Mesendoderm (in vitro differentiated cells): Measurements from ENCODE around the gene DAB2IP.

Experiments
- DNase-seq: peaks from one replicate; pipeline ENCODE4 v3.0.0; 2013
- H2AK5ac ChIP-seq: 2 replicates; pipeline ENCODE4 v1.6.1; 2013; ENCODE audit warnings: low read length, inconsistent platforms
- H2BK120ac ChIP-seq: 2 replicates; pipeline ENCODE4 v1.6.1; 2013; ENCODE audit warnings: low read depth, mild to moderate bottlenecking, low read length, moderate library complexity, mixed read lengths
- H2BK15ac ChIP-seq: replicated peaks from 2 replicates; pipeline ENCODE4 v1.6.1; 2013; ENCODE audit warnings: low read depth, mild to moderate bottlenecking, moderate library complexity
- H2BK5ac ChIP-seq: 2 replicates; pipeline ENCODE4 v1.6.1; 2013; ENCODE audit warnings: low read length, inconsistent platforms
- H3K18ac ChIP-seq: 2 replicates; pipeline ENCODE4 v1.6.1; 2013; ENCODE audit warnings: mild to moderate bottlenecking, low read length, mixed read lengths
- H3K23ac ChIP-seq: one replicate; pipeline ENCODE4 v1.6.1; 2013; ENCODE audit warnings: low read length
- H3K27ac ChIP-seq: 2 replicates; pipeline ENCODE4 v1.5.1; 2013; ENCODE audit warnings: low read depth, mild to moderate bottlenecking, inconsistent platforms, low read length, moderate library complexity
- H3K27me3 ChIP-seq: 2 replicates; pipeline ENCODE4 v1.6.1; 2013; ENCODE audit warnings: low read length, control low read depth, mild to moderate bottlenecking, inconsistent platforms; ENCODE audit not compliant: insufficient read depth, poor library complexity
- H3K36me3 ChIP-seq: 2 replicates; pipeline ENCODE4 v1.6.1; 2013; ENCODE audit warnings: low read length, inconsistent platforms; ENCODE audit not compliant: control insufficient read depth, insufficient read depth
- H3K4ac ChIP-seq: one replicate; pipeline ENCODE4 v1.6.1; 2013; ENCODE audit warnings: low read depth, mild to moderate bottlenecking, low read length, moderate library complexity
- H3K4me1 ChIP-seq: 2 replicates; pipeline ENCODE4 v1.6.1; 2013; ENCODE audit warnings: low read depth, low read length, inconsistent platforms; ENCODE audit not compliant: control insufficient read depth
- H3K4me2 ChIP-seq: 2 replicates; pipeline ENCODE4 v1.6.1; 2013; ENCODE audit warnings: low read length
- H3K4me3 ChIP-seq: 2 replicates; pipeline ENCODE4 v1.5.1; 2013; ENCODE audit warnings: mild to moderate bottlenecking, low read length
- H3K56ac ChIP-seq: one replicate; pipeline ENCODE4 v1.6.1; 2013; ENCODE audit warnings: low read length
- H3K79me1 ChIP-seq: 2 replicates; pipeline ENCODE4 v1.6.1; 2013; ENCODE audit warnings: low read length, inconsistent platforms
- H3K79me2 ChIP-seq: 2 replicates; pipeline ENCODE4 v1.6.1; 2013; ENCODE audit warnings: mild to moderate bottlenecking, low read length; ENCODE audit not compliant: control insufficient read depth, insufficient read depth
- H3K9ac ChIP-seq: 2 replicates; pipeline ENCODE4 v1.6.1; 2013; ENCODE audit warnings: low read length, inconsistent platforms
- H4K5ac ChIP-seq: one replicate; pipeline ENCODE4 v1.6.1; 2013; ENCODE audit warnings: low read length
- H4K8ac ChIP-seq: one replicate; pipeline ENCODE4 v1.6.1; 2013; ENCODE audit warnings: low read depth, mild to moderate bottlenecking, control low read depth, low read length, moderate library complexity
- WGBS: extraction: QIAGEN DNeasy Blood & Tissue Kit; methylation state at CpG from one replicate; pipeline ENCODE4 v1.1.7; 2013; ENCODE audit warnings: low lambda C conversion rate, missing lambda C conversion rate; ENCODE audit not compliant: insufficient coverage; ENCODE audit errors: extremely low coverage; 5-methylcytosine and 5-hydroxymethylcytosine counted together

Gene DAB2IP

DNA sequence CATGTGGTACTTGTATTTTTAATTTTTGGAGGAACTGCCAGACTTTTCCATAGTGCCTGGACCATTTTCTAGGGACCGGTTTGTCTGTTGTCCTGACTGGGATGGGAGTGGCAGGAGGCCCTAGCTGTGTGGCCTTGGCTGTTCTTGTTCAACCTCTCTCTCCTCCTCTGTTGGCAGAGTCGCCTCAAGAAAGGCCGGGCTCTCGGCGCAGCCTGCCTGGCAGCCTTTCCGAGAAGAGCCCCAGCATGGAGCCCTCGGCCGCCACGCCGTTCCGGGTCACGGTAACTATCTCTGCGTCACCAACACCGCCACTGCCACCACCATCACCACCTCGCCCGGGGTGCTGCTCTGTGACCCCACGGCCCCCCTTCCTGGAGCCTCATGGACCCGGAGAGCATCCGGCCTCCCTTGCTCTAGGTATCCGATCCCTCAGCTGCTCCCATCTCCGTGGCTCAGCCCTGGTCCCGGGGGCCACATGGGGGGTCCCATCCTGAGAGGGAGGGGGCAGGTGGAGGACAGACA, 27.1 kb downstream of the DAB2IP start:
- Histone ChIP-seq H3K18ac (no peak overlapping the region), H2BK15ac (no peak overlapping the region), H3K23ac (no peak overlapping the region), H2BK120ac (no peak overlapping the region), H3K4me3 (no peak overlapping the region), H2BK5ac (no peak overlapping the region), H3K4me1 (peaks cover 16% of the 10 kb centered on the region), H3K36me3 (peaks cover 2% of the 10 kb centered on the region), H3K56ac (no peak overlapping the region), H3K27me3 (no peaks in the 10 kb centered on the region), H4K5ac (no peak overlapping the region), H3K9ac (no peak overlapping the region), H3K4me2 (no peak overlapping the region), H2AK5ac (no peak overlapping the region), H3K4ac (no peak overlapping the region), H3K79me2 (peaks cover 7% of the 10 kb centered on the region), H3K79me1 (peaks cover 13% of the 10 kb centered on the region), H4K8ac (no peak overlapping the region), H3K27ac (no peak overlapping the region)
- no CpG with 5 or more reads among the region's 22 CpGs for WGBS
- DNase-seq = no peak

DNA sequence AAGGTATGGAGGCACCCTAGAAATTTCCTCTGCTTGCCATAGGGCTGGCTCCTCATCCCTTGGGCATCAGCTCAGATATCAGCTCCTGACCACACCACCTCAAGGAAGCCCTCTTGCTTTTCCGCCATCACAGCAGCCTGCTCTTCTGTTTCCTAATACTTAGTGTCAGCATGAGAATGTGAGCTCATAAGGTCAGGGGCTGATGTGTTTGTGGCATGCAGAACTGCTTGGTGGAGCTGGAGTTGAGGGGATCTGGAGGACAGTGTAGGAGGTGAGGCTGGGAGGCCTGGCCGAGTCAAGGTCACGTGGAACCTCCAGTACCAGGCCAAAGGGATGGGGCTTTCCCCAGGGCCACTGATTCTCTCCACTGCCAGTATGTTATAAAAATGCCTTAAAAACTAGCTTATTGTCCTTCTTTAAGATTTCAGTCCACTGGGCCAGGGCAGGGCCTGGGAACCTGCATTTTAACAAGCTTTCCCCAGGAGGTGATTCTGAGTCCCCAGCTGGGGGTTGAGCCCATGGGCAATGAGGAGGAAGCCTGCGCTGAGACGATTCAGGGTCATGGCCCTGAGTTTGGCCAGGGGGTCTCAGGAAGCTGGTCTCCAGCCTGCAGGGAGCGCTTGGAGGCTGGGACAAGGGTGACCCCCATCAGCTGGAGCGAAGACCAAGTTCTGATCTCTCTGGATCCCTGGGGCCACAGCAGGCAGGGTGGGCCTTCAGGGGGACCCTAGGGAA, 28.6 kb downstream of the DAB2IP start:
- H3K36me3 ChIP-seq = peaks cover 2% of the 10 kb centered on the region
- H3K79me2 ChIP-seq = peaks cover 7% of the 10 kb centered on the region
- no peak overlapping the region for H2BK5ac ChIP-seq
- H2BK15ac ChIP-seq = no peak overlapping the region
- no peak overlapping the region for H3K23ac ChIP-seq
- WGBS = no CpG with 5 or more reads among the region's 7 CpGs
- no peak overlapping the region for H3K4me2 ChIP-seq
- H2AK5ac ChIP-seq = no peak overlapping the region
- DNase-seq = no peak
- no peak overlapping the region for H3K56ac ChIP-seq
- H4K5ac ChIP-seq = no peak overlapping the region
- H3K9ac ChIP-seq = no peak overlapping the region
- peaks cover 11% of the 10 kb centered on the region for H3K4me1 ChIP-seq
- no peak overlapping the region for H3K18ac ChIP-seq
- H3K27me3 ChIP-seq = no peaks in the 10 kb centered on the region
- no peak overlapping the region for H3K4ac ChIP-seq
- H3K79me1 ChIP-seq = peaks cover 12% of the 10 kb centered on the region
- H3K4me3 ChIP-seq = no peak overlapping the region
- no peak overlapping the region for H2BK120ac ChIP-seq
- H4K8ac ChIP-seq = no peak overlapping the region
- no peak overlapping the region for H3K27ac ChIP-seq

DNA sequence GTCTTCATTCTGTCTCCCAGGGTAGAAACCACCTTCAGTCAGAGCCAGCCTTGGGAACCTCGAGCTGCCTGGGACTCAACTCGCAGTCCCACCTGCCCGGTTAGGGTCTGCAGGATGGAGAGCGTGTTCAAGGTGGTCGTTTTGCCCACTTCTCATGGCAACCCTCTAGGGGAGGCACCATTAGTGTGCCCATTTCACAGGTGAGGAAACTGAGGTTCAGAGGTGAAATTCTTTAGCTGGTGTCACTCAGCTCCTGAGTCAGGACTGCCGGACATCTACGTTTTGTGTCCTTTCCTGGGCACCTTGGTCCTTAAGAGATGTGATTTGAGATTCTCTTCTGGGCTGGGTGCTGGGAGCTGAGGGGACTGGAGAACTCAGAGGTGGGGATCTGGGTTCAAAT, 30.0 kb downstream of the DAB2IP start:
- H3K79me2 ChIP-seq = peaks cover 2% of the 10 kb centered on the region
- no peak overlapping the region for H2AK5ac ChIP-seq
- no peaks in the 10 kb centered on the region for H3K4me1 ChIP-seq
- H4K8ac ChIP-seq = no peak overlapping the region
- no peak overlapping the region for H3K18ac ChIP-seq
- peaks cover 5% of the 10 kb centered on the region for H3K79me1 ChIP-seq
- no peak overlapping the region for H2BK120ac ChIP-seq
- no peak overlapping the region for H2BK5ac ChIP-seq
- no peak overlapping the region for H3K56ac ChIP-seq
- no peaks in the 10 kb centered on the region for H3K27me3 ChIP-seq
- no CpG with 5 or more reads among the region's 7 CpGs for WGBS
- no peak overlapping the region for H3K4me2 ChIP-seq
- H3K23ac ChIP-seq = no peak overlapping the region
- no peak overlapping the region for H3K9ac ChIP-seq
- H2BK15ac ChIP-seq = no peak overlapping the region
- H4K5ac ChIP-seq = no peak overlapping the region
- no peak overlapping the region for H3K4ac ChIP-seq
- H3K36me3 ChIP-seq = peaks cover 2% of the 10 kb centered on the region
- no peak overlapping the region for H3K27ac ChIP-seq
- DNase-seq = no peak
- H3K4me3 ChIP-seq = no peak overlapping the region

DNA sequence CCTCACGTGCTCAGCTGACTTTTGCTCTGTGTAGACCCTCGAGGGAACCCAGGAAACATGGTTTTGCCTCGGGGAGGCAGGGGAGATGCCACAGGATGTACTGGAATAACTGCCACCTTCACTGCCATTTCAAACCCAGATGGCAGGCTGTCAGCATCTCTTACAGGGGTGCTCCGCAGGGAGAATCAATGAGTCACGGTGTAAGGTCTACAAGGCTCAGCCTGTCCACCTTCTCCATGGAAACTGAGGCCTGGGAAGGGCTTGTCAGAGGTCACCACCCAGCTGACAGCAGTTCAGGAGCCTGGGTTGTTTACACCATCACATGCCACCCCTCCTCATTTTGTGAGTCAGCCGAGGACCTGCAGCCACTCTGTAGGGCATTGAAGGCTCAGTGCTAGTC, 30.8 kb downstream of the DAB2IP start:
- Histone ChIP-seq H3K4me1 (no peaks in the 10 kb centered on the region), H3K4me2 (no peak overlapping the region), H3K56ac (no peak overlapping the region), H4K5ac (no peak overlapping the region), H2BK15ac (no peak overlapping the region), H2BK5ac (no peak overlapping the region), H3K79me1 (peaks cover 2% of the 10 kb centered on the region), H3K18ac (no peak overlapping the region), H3K23ac (no peak overlapping the region), H3K4ac (no peak overlapping the region), H3K36me3 (peaks cover 2% of the 10 kb centered on the region), H3K79me2 (no peaks in the 10 kb centered on the region), H2AK5ac (no peak overlapping the region), H4K8ac (no peak overlapping the region), H3K27me3 (no peaks in the 10 kb centered on the region), H3K9ac (no peak overlapping the region), H3K4me3 (no peak overlapping the region), H3K27ac (no peak overlapping the region), H2BK120ac (no peak overlapping the region)
- no CpG with 5 or more reads among the region's 6 CpGs for WGBS
- no peak for DNase-seq

DNA sequence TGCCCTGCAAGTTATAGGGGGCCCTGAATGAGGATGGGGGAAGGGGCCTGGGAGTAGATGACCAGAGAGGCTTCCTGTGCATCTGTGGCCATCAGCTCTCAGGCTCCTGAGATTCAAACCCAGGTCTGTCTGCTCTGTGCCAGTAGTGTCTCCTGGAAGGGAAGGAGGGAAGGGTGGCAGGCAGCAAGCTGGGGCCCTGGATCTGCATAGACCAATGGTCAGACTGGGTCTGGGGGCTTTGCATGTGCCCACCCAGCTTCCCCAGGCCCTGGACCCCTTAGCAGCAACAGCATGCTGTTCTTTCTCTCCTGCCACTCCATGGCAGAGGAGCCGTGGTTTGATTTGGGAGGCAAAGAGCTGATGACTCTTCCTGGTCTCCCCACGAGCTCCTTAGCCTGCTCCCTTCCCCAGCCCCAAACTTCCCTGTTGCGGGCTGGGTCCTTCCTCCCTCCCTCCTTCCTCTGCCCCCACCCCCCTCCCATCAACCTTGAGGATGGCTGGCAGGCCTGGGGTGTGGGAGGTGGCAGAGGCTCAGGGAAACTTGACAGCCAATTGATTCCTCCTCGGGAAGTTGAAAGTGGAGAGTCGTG, 31.6 kb downstream of the DAB2IP start:
- Histone ChIP-seq H3K36me3 (peaks cover 2% of the 10 kb centered on the region), H2BK15ac (no peak overlapping the region), H4K8ac (no peak overlapping the region), H3K4me1 (no peaks in the 10 kb centered on the region), H3K18ac (no peak overlapping the region), H2BK5ac (no peak overlapping the region), H3K9ac (no peak overlapping the region), H2AK5ac (no peak overlapping the region), H2BK120ac (no peak overlapping the region), H3K79me1 (peaks cover 5% of the 10 kb centered on the region), H3K23ac (no peak overlapping the region), H3K56ac (no peak overlapping the region), H3K27ac (no peak overlapping the region), H3K4ac (no peak overlapping the region), H3K79me2 (no peaks in the 10 kb centered on the region), H3K4me3 (no peak overlapping the region), H4K5ac (no peak overlapping the region), H3K27me3 (no peaks in the 10 kb centered on the region), H3K4me2 (no peak overlapping the region)
- no CpG with 5 or more reads among the region's 5 CpGs for WGBS
- no peak for DNase-seq
